HepG2 (cell line): ENCODE data around the gene VMO1. TPM values are rescaled to one million over a fixed set of nuclear protein-coding genes. Genes with fewer than 3 reads are reported as not detected.

Source experiments
- ARNT ChIP-seq: fragments of 450-650 bp; IDR thresholded peaks from 2 replicates; pipeline ENCODE4 v1.6.1; 2017
- BORCS8-MEF2B ChIP-seq: sonication (generic); formaldehyde crosslinking; IDR thresholded peaks from 2 replicates; pipeline ENCODE4 v1.8.0; 2022; ENCODE audit warnings: mild to moderate bottlenecking, missing genetic modification reagents
- CENPT ChIP-seq: sonication (generic); formaldehyde crosslinking; IDR thresholded peaks from 2 replicates; pipeline ENCODE4 v1.8.0; 2022; ENCODE audit warnings: low read depth, mild to moderate bottlenecking, moderate library complexity, missing genetic modification reagents
- CHCHD3 ChIP-seq: sonication (generic); formaldehyde crosslinking; IDR thresholded peaks from 2 replicates; pipeline ENCODE4 v1.8.0; 2022; ENCODE audit warnings: mild to moderate bottlenecking, missing genetic modification reagents, moderate library complexity
- CHD4 ChIP-seq: fragments of 200-600 bp; sonication (generic); IDR thresholded peaks from 2 replicates; pipeline ENCODE4 v1.7.0; 2017; ENCODE audit warnings: mild to moderate bottlenecking, low read length, borderline replicate concordance
- GABPB1 ChIP-seq: IDR thresholded peaks from 2 replicates; pipeline ENCODE4 v1.6.1; 2016; ENCODE audit warnings: mild to moderate bottlenecking, missing genetic modification reagents, moderate library complexity, missing compliant biosample characterization
- HHEX ChIP-seq: IDR thresholded peaks from 2 replicates; pipeline ENCODE4 v1.6.1; 2016; ENCODE audit warnings: control low read depth
- HNRNPK ChIP-seq: fragments of 200-400 bp; formaldehyde crosslinking; IDR thresholded peaks from 2 replicates; pipeline ENCODE4 v1.6.1; 2018; ENCODE audit warnings: low read length, low read depth, moderate library complexity, mild to moderate bottlenecking; ENCODE audit not compliant: poor library complexity, severe bottlenecking
- HOXA7 ChIP-seq: sonication (generic); formaldehyde crosslinking; IDR thresholded peaks from 2 replicates; pipeline ENCODE4 v1.8.1; 2022; ENCODE audit warnings: mild to moderate bottlenecking, missing genetic modification reagents, moderate library complexity
- MED1 ChIP-seq: sonication (generic); formaldehyde crosslinking; IDR thresholded peaks from 2 replicates; pipeline ENCODE4 v1.4.0; 2020; ENCODE audit warnings: missing genetic modification reagents
- MED8 ChIP-seq: sonication (generic); formaldehyde crosslinking; IDR thresholded peaks from 2 replicates; pipeline ENCODE4 v1.8.1; 2023; ENCODE audit warnings: mild to moderate bottlenecking, missing genetic modification reagents; ENCODE audit not compliant: insufficient replicate concordance
- POGZ ChIP-seq: sonication (generic); formaldehyde crosslinking; IDR thresholded peaks from 2 replicates; pipeline ENCODE4 v1.4.0; 2020; ENCODE audit warnings: mild to moderate bottlenecking, missing genetic modification reagents
- RORA ChIP-seq: sonication (generic); formaldehyde crosslinking; IDR thresholded peaks from 2 replicates; pipeline ENCODE4 v1.5.0; 2020; ENCODE audit warnings: mild to moderate bottlenecking, missing genetic modification reagents, moderate library complexity
- ZNF672 ChIP-seq: sonication (generic); formaldehyde crosslinking; IDR thresholded peaks from 2 replicates; pipeline ENCODE4 v1.8.1; 2022; ENCODE audit warnings: missing genetic modification reagents
- polyA plus RNA-seq, 8 experiments: library from polyadenylated mRNA; depleted of rRNA in 3 of 8; stranded (reverse) in 7 of 8; unstranded in 1 of 8; fragments of >200 nt; fragmentation: Illumina TruSeq in 4 of 8; extraction: Trizol in 4 of 8; gene quantifications; 2 replicates each; pipeline versions ENCODE4 v1.2.1 to v1.2.3, GENCODE V29; 2011 to 2016; ENCODE audit warnings: low read depth in 4 of 8, missing spikeins in 1 of 8, mixed read lengths in 1 of 8; ENCODE audit not compliant: insufficient read depth in 1 of 8
- total RNA-seq, 5 experiments: library from RNA; depleted of rRNA; stranded (reverse); fragments of >200 nt; fragmentation: Illumina TruSeq; extraction: Trizol; gene quantifications; 2 replicates each; pipeline ENCODE4 v1.2.3, GENCODE V29; 2016; ENCODE audit warnings: low read depth in 1 of 5
- TF ChIP-seq, protein P1 (sequence below): sonication (generic); formaldehyde crosslinking; IDR thresholded peaks from 2 replicates; pipeline ENCODE4 v1.4.0; 2020; ENCODE audit warnings: mild to moderate bottlenecking, low read depth, missing genetic modification reagents
- TF ChIP-seq, protein P2 (sequence below): IDR thresholded peaks from 2 replicates; pipeline ENCODE4 v1.6.1; 2012; ENCODE audit warnings: low read length, improper control_type of control experiment
- TF ChIP-seq, protein P3 (sequence below): sonication (generic); formaldehyde crosslinking; IDR thresholded peaks from 2 replicates; pipeline ENCODE4 v1.4.0; 2020; ENCODE audit warnings: missing genetic modification reagents
- TF ChIP-seq, protein P4 (sequence below): sonication (generic); formaldehyde crosslinking; IDR thresholded peaks from 2 replicates; pipeline ENCODE4 v1.5.0; 2020; ENCODE audit warnings: mild to moderate bottlenecking, missing genetic modification reagents
- TF ChIP-seq, protein P5 (sequence below): sonication (generic); formaldehyde crosslinking; IDR thresholded peaks from 2 replicates; pipeline ENCODE4 v1.4.0; 2020; ENCODE audit warnings: missing genetic modification reagents

Gene VMO1
- total and polyA plus RNA-seq, 2 of the 13 experiments (the other 11 are each of a cell fraction or from before 2014, with no cell fraction given) = not detected

DNA sequence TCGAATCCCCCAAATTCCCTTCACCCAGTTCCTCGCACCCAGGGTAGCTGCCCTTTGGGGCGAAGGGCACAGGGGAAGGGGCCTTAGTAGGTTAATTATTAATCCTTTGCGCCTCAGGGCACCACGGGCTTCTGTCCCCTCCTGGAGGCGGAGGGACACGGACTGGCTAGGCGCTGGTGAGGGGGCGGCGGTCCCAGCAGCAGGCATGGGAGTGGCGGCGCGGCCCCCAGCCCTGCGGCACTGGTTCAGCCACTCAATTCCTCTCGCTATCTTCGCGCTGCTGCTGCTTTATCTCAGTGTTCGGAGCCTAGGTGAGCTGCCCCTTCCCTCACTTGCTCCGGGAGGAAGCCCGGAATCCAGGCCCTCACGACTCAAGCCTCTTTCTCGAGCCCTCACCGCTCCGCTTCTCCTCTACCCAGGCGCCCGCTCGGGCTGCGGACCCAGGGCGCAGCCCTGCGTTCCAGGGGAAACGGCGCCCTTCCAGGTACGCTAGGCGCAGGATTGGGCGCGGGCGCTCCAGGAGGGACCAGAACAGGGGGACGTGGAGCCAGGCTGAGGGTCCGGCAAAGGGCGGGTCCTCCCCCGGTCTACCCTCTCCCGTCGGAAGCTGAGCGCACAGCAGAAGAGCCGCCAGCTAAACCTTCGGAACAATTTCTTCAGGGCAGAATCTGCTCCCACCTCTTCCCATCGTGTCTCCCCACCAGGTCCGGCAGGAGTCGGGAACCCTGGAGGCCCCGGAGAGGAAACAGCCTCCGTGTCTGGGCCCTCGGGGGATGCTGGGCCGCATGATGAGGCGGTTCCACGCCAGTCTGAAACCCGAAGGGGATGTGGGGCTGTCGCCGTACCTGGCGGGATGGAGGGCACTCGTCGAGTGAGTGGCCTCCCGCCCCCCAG is 2.9 kb upstream of the VMO1 start, which contains the start of gene GLTPD2 (continued):
- TF ChIP-seq, protein P1, sequence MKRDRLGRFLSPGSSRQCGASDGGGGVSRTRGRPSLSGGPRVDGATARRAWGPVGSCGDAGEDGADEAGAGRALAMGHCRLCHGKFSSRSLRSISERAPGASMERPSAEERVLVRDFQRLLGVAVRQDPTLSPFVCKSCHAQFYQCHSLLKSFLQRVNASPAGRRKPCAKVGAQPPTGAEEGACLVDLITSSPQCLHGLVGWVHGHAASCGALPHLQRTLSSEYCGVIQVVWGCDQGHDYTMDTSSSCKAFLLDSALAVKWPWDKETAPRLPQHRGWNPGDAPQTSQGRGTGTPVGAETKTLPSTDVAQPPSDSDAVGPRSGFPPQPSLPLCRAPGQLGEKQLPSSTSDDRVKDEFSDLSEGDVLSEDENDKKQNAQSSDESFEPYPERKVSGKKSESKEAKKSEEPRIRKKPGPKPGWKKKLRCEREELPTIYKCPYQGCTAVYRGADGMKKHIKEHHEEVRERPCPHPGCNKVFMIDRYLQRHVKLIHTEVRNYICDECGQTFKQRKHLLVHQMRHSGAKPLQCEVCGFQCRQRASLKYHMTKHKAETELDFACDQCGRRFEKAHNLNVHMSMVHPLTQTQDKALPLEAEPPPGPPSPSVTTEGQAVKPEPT (CRISPR knock-in tag) = no peak
- TF ChIP-seq HOXA7 (CRISPR knock-in tag) (no peak), CENPT (CRISPR knock-in tag) (no peak), RORA (CRISPR knock-in tag) (no peak), GABPB1 (CRISPR knock-in tag) (peak; percentile 68), CHD4 (no peak), MED8 (CRISPR knock-in tag) (no peak), HNRNPK (no peak), POGZ (CRISPR knock-in tag) (peak; percentile 19; the same call in 1 of the 2 replicates), ZNF672 (CRISPR knock-in tag) (no peak), HHEX (CRISPR knock-in tag) (no peak), BORCS8-MEF2B (no peak), CHCHD3 (no peak), MED1 (peak; percentile 91), ARNT (no peak)
- TF ChIP-seq, protein P2, sequence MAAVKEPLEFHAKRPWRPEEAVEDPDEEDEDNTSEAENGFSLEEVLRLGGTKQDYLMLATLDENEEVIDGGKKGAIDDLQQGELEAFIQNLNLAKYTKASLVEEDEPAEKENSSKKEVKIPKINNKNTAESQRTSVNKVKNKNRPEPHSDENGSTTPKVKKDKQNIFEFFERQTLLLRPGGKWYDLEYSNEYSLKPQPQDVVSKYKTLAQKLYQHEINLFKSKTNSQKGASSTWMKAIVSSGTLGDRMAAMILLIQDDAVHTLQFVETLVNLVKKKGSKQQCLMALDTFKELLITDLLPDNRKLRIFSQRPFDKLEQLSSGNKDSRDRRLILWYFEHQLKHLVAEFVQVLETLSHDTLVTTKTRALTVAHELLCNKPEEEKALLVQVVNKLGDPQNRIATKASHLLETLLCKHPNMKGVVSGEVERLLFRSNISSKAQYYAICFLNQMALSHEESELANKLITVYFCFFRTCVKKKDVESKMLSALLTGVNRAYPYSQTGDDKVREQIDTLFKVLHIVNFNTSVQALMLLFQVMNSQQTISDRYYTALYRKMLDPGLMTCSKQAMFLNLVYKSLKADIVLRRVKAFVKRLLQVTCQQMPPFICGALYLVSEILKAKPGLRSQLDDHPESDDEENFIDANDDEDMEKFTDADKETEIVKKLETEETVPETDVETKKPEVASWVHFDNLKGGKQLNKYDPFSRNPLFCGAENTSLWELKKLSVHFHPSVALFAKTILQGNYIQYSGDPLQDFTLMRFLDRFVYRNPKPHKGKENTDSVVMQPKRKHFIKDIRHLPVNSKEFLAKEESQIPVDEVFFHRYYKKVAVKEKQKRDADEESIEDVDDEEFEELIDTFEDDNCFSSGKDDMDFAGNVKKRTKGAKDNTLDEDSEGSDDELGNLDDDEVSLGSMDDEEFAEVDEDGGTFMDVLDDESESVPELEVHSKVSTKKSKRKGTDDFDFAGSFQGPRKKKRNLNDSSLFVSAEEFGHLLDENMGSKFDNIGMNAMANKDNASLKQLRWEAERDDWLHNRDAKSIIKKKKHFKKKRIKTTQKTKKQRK = no peak
- TF ChIP-seq, protein P3, sequence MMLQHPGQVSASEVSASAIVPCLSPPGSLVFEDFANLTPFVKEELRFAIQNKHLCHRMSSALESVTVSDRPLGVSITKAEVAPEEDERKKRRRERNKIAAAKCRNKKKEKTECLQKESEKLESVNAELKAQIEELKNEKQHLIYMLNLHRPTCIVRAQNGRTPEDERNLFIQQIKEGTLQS (CRISPR knock-in tag) = no peak
- TF ChIP-seq, protein P4, sequence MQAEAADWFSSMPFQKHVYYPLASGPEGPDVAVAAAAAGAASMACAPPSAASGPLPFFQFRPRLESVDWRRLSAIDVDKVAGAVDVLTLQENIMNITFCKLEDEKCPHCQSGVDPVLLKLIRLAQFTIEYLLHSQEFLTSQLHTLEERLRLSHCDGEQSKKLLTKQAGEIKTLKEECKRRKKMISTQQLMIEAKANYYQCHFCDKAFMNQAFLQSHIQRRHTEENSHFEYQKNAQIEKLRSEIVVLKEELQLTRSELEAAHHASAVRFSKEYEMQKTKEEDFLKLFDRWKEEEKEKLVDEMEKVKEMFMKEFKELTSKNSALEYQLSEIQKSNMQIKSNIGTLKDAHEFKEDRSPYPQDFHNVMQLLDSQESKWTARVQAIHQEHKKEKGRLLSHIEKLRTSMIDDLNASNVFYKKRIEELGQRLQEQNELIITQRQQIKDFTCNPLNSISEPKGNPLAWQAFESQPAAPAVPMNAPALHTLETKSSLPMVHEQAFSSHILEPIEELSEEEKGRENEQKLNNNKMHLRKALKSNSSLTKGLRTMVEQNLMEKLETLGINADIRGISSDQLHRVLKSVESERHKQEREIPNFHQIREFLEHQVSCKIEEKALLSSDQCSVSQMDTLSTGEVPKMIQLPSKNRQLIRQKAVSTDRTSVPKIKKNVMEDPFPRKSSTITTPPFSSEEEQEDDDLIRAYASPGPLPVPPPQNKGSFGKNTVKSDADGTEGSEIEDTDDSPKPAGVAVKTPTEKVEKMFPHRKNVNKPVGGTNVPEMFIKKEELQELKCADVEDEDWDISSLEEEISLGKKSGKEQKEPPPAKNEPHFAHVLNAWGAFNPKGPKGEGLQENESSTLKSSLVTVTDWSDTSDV (CRISPR knock-in tag) = no peak; the same call in 1 of the 2 replicates
- TF ChIP-seq, protein P5, sequence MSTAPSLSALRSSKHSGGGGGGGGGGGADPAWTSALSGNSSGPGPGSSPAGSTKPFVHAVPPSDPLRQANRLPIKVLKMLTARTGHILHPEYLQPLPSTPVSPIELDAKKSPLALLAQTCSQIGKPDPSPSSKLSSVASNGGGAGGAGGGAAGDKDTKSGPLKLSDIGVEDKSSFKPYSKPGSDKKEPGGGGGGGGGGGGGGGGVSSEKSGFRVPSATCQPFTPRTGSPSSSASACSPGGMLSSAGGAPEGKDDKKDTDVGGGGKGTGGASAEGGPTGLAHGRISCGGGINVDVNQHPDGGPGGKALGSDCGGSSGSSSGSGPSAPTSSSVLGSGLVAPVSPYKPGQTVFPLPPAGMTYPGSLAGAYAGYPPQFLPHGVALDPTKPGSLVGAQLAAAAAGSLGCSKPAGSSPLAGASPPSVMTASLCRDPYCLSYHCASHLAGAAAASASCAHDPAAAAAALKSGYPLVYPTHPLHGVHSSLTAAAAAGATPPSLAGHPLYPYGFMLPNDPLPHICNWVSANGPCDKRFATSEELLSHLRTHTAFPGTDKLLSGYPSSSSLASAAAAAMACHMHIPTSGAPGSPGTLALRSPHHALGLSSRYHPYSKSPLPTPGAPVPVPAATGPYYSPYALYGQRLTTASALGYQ (CRISPR knock-in tag) = no peak
